GM18517 (cell line): ENCODE measurements around the gene OR7G3.

ENCODE experiments used
- ATAC-seq: cut with Tn5 transposase; IDR thresholded peaks from one replicate; pipeline ENCODE4 v1.9.1; 2021; ENCODE audit warnings: mild to moderate bottlenecking, moderate library complexity; ENCODE audit not compliant: unreplicated experiment

OR7G3 gene

DNA sequence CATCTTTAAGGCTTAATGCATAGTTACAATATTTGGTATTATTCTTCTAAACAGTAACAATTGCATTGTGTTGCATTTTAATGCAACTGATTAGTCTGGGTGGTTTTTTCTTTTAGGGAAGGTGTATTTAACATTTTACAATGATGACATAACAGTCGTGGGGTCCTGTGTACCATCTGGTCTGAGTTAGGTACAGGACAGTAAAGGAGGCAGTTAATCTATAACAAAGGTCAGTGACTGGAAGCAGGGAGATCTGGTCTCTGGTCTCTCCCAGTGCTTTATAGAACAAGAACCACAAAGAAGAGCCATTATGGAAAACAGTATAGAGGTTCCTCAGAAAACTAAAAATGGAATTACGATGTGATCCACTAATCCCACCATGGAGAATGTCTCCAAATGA, 16.8 kb downstream of the OR7G3 start:
- no peak for ATAC-seq

- no peak for ATAC-seq
Observed at GRCh38 chr19:9107375-9107774, 19.4 kb downstream of the OR7G3 start, which contains the start of gene OR7G2. TSS of gene OR7G2 (minus strand) at chr19:9107475. CDS start at chr19:9103243, 4,232 bp downstream.

- no peak for ATAC-seq
Observed at GRCh38 chr19:9086761-9087160, 40.0 kb downstream of the OR7G3 start, which contains the start of gene OR1M1. TSS of gene OR1M1 (plus strand) at chr19:9087061. CDS start at chr19:9093245, 6,184 bp downstream.

- no peak for ATAC-seq
Observed at GRCh38 chr19:9078651-9079050, 48.1 kb downstream of the OR7G3 start.

- ATAC-seq = no peak
Observed at GRCh38 chr19:9076901-9077300, 49.8 kb downstream of the OR7G3 start.
